Iris pigment epithelial cell (primary cell): Measurements from ENCODE around the gene GALNT9.
"Not testable (repeated sequence)": the region's sequence is repeated elsewhere in the genome, so short reads cannot be mapped to it uniquely, and the experiment has no call there.

ENCODE experiments used
- DNase-seq: peaks from one replicate; pipeline ENCODE4 v3.0.0-alpha.2; 2011; ENCODE audit warnings: low read depth

GALNT9 gene

GRCh38 chr12:132155771-132156572, 173.4 kb downstream of the GALNT9 start:
- DNase-seq: no peak

DNA sequence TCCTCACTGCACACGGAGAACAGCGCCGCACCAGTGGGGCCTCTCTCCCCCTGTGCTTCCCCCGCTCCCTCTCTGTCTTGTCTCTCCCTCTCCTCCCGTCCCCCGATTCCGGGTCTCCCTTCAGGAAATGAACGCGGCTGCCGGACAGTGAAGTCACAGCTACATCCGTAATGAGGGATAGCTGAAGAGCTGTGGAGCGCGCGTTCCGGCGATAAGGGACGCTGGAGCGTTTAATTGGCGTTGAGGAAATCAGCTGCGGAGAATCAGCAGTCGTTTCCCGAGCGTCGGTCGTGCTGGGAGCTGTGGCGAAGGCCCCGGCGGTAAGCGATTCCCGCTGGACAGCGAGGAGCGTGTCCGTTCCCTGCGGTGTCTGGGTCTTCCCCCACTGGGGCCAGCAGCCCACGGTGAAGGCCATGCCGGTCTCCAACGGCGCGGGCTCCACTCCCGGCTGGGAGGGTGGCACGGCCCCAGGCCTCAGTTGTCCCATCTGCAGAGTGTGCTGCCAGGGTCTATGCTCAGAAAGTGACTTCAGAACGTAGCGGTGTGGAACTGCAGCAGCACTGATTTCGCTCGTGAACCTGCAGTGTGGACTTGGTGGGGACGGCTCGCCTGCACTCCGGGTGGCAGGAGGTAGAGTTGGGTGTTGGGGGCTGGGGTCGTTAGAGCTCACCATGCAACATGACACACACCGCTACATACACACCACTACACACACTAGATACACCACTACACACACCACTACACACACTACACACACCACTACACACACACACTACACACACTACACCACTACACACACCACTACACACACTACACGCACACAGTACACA, 174.2 kb downstream of the GALNT9 start:
- no peak for DNase-seq

DNA sequence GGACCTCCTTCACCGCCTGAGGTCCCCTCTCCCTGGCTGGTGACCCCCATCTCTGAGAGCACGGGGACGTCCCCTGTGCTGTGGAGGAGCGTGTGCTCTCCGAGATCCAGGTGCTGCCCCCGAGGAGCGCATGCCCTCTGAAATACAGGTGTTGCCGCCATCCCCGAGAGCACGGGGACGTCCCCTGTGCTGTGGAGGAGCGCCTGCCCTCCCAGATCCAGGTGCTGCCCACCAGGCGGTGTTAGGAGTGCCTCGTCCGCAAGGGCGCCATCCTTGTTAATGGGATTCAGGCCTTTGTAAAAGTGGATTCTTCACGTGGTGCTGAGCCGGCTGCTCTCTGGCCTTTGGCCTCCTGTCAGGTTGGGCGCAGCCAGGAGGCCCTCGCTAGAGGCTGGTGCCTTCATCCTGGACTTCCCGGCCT, 175.0 kb downstream of the GALNT9 start:
- no peak for DNase-seq

GRCh38 chr12:132153501-132154340, 175.7 kb downstream of the GALNT9 start:
- DNase-seq: peak; percentile 67

GRCh38 chr12:132152953-132153352, 176.4 kb downstream of the GALNT9 start:
- DNase-seq: no peak

DNA sequence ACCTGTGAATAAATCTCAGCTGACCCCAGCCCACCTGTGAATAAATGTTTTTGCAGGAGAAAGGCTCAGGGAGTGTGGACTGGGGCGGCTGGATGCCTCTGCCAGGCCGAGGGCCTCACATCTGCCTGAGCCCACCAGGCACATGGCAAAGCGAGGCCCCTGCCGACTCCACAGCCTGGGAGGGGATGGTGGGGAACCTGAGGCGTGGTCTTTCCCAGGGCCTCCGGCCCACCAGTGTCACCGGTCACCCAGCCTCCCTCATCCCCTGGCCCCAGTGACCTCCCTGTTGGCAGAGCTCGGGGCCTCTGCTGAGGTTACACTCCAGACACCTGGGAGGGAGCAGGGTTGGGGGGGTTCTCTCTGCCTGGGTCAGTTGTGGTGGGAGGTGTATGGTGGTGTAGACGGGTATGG, 177.0 kb downstream of the GALNT9 start:
- no peak for DNase-seq

- DNase-seq: no peak
Measured at GRCh38 chr12:132151766-132152410, 177.5 kb downstream of the GALNT9 start.

- DNase-seq: no peak
Measured at GRCh38 chr12:132151145-132151765, 178.1 kb downstream of the GALNT9 start.

DNA sequence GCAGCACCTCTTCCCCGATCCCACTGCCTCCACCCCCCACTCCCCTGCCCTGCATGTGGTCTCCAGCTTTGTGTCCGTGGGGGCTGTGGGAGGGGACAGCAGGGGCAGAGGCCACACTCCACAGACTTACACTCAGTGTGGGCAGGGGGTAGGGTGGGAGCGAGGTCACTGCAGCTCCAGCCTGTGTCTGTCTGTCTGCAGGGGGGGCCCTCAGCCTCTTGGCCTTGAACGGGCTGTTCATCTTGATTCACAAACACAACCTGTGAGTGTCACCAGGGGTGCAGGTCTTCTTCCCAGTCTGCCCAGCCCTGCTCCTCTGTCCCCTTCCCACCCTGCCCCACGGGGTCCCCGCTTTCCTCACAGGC, 178.6 kb downstream of the GALNT9 start:
- no peak for DNase-seq

DNA sequence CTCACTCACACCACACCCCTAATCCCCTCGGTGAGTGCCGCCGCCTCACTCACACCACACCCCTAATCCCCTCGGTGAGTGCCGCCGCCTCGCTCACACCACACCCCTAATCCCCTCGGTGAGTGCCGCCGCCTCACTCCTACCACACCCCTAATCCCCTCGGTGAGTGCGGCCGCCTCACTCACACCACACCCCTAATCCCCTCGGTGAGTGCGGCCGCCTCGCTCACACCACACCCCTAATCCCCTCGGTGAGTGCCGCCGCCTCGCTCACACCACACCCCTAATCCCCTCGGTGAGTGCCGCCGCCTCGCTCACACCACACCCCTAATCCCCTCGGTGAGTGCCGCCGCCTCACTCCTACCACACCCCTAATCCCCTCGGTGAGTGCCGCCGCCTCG, 179.9 kb downstream of the GALNT9 start:
- not testable (repeated sequence) for DNase-seq

- no peak for DNase-seq
Measured at GRCh38 chr12:132148368-132149045, 180.9 kb downstream of the GALNT9 start.

GRCh38 chr12:132147423-132148367, 181.7 kb downstream of the GALNT9 start:
- no peak for DNase-seq

DNA sequence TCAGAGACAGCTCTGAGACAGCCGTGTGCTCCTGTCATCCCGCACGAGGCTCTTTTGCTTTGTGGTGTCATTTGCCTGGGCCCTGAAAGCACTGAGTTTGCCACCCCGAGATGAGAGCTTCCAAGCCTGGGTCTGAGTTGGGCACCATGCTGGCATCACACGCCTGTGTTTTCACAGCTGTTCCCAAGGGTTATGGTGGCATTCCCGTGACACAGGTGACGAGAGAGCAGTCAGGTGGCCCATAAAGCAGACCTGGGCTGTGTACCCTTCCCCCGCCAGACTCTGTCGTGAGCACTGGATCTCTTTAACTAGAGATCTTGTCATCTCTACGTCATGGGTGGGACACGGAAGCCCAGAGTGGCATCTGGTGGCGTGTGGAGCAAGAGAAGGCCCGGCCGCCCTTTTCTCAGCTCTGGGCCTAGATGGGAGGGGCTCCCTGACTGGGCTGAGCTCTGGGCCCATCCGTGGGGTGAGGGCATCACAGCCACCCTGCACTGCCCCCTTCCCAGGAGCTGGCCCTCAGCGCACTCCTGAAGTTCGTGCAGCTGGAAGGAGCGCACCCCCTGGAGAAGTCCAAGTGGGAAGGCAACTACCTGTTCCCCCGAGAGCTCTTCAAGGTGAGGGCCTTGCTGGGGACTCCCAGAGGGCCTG, 182.5 kb downstream of the GALNT9 start:
- no peak for DNase-seq
